Superior temporal gyrus (tissue), 1 donor: Measurements from ENCODE around the gene TMSB10.
A peak's percentile ranks its signal among the peaks of the same experiment; 100 is the strongest.

Source experiments
- DNase-seq: peaks from one replicate; pipeline ENCODE4 v3.0.0-alpha.2; 2016; ENCODE audit errors: extremely low spot score

The TMSB10 gene

DNA sequence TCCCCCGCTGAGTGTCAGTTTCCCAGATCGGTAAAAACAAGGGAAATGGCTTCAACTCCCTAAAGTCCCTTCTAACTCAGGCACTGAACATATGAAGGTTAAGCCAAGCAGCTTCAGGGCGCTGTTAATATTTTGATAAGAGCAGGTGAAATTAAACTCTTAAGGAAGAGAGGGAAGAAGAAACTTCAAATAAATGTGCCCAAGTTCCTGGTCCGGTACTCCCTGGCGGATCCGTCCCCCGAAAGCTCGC lies 25.1 kb upstream of the TMSB10 start:
- no peak for DNase-seq

DNA sequence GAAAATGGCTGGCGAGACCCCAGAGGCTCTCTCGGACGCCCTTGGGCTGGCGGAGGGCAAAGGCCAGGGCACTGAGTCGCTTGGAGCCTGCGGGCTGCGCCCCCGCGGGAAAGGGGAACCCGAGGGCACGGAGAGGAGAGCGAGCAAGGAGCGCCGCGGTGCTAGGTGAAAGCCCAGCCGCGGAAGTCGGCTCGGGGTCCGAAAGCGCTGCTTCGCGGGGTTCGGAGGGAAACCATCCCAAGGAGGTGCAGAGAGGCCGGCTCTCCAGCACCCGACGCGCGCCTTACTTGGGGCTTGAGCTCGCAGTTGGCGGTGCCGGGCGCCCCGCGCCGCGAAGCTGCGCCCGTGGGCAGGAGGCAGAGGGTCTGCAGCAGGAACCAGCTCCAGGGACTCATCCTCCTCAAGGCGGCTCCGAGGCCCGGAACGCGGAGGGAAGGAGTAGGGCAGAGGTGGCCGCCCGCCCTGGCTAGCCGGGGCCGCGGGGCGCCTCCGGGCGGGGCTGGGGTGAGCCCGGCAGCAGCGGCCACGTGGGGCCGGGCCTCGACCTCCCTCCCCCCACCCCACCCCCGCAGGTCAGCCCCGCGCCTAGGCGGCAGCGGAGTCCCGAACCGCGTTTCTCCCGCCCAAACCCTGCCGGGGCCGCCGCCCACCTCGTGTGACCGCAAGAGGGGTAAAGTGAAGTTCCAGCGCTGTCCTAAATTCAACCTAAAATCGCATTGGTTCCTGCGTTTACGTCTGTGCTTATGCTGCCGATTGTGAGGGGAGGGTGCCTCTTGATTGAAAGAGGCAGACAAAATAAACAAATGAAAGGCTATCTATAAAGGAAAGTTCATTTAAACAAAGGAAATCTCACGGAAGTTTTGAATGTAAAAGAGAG lies 24.6 kb upstream of the TMSB10 start, which contains the start of gene TRABD2A:
Gene TRABD2A (minus strand): TSS at position 440 of the 877 bp plus-strand sequence. CDS start 45 bp downstream, at position 395.
- no peak for DNase-seq

DNA sequence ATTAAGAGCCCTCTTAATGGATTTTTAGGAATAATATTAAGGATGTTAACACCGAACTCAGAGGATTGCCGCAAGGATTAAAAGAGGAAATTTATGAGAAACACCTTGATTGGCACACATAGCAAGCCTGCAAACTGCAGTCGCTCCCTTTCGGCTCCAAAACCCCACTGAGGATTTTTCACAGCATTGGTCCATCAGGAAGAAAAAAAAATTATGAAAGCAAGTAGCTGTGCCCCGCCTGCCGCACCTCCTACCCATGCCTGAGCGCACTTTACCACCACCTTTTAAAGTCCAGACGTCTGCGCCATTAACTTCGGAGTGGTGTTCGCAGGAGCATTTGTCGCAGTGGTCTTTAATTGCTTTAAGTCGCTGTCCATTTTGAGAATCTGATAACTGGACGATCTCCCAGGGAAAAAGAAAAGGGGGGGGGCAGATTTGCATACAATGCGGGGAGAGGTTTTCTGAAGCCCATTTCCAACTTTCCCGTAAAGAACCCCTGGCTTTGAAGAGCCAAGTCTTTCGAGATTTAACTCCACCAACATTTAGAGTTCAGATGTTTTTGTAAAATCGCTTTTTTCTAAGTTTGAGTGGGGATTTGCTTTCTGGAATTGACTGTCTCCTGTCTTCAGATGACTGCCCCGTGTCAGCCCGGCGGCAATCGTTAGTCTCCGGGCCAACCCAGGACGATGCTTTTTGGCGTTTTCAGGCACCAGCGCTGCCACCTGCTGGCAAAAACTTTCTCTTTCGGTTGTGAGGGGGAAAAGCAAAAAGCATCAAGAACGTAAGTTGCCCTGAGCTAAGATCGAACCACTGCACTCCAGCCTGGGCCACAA lies 23.7 kb upstream of the TMSB10 start:
- peak; percentile 86 for DNase-seq

DNA sequence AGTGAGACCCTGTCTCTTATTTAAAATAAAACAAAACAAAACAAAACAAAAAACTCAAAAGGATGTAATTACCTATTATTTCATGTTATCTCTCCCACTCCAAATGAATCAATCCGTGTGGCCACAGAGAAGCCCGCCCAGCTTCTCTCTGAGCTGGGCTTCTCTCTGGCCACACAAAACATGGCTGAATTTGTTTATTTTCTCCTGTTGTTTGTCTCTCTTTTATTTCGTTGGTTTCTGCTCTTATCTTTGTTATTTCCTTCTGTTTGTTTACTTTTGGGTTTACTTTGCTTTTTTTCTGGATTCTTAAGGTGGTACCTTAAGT lies 23.1 kb upstream of the TMSB10 start:
- DNase-seq: no peak

DNA sequence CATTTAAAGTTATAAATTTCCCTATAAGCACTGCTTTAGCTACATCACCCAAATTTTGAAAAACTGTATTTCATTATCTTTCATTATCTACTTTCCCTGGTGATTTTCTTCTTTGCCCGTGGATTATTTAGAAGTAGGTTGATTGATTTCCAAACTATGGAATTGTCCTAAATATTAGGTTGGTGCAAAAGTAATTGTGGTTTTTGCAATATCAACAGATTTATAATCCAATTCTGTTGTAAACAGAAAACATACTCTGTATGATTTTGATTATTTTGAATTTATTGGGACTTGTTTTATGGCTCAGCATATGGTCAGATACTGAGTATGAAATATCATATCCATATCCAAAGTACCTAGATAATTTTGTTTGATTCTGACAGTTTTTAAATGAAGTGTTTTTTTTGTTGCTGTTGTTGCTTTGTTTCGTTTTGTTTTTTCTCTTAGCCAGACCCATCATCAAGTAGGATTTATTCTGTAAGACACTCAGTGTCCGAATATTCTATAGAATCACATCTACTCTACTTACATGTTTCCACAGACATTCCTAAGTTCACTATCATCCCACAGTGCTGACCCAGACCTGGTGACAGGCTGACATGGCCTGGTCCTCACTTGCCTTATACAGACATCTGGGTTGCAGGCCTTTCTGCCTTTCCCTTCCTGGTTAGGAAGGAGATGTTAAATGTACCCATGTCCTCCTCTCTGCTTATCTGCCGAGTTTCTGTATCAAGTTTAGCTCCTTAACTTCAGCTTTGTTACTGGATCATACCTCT lies 22.5 kb upstream of the TMSB10 start:
- DNase-seq: no peak

DNA sequence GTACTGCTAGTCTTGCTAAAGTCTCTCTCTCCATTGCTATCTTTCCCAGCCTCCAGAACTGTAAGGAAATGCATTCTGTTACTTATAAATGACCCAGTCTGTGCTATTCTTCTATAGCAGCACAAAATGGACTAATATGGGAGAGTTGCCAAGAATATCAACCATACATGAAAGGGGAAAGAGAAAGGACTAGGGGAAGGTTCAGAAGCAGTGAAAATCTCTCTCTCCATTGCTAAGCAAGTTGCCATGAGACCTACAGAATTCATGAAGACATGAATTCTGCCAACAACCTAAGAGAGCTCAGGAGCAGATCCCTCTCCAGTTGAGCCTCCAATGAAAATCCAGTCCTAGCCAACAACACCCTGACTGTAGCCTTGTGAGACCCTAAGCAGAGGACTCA lies 21.0 kb upstream of the TMSB10 start:
- DNase-seq: no peak

GRCh38 chr2:84885111-84885510 lies 20.3 kb upstream of the TMSB10 start:
- DNase-seq: no peak

DNA sequence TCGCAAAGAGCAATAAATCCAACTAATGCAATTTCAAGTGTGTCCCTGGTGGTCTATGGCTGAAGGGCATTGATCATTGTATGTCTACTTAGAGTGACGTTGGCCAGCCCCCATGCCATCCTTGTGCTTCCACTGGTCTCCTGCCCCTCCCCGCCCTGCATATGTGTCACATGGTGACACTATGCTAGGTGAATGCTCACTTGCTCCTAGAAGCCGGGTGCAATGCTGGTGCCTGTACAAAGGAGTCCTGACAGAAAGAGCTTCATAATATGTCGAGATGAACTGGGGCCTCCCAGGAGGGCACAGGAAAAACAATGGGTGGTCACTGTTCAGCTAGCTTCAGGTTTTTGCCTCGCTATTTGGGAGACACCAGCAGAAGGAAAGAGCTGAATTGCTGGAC lies 18.7 kb upstream of the TMSB10 start:
- DNase-seq: no peak

DNA sequence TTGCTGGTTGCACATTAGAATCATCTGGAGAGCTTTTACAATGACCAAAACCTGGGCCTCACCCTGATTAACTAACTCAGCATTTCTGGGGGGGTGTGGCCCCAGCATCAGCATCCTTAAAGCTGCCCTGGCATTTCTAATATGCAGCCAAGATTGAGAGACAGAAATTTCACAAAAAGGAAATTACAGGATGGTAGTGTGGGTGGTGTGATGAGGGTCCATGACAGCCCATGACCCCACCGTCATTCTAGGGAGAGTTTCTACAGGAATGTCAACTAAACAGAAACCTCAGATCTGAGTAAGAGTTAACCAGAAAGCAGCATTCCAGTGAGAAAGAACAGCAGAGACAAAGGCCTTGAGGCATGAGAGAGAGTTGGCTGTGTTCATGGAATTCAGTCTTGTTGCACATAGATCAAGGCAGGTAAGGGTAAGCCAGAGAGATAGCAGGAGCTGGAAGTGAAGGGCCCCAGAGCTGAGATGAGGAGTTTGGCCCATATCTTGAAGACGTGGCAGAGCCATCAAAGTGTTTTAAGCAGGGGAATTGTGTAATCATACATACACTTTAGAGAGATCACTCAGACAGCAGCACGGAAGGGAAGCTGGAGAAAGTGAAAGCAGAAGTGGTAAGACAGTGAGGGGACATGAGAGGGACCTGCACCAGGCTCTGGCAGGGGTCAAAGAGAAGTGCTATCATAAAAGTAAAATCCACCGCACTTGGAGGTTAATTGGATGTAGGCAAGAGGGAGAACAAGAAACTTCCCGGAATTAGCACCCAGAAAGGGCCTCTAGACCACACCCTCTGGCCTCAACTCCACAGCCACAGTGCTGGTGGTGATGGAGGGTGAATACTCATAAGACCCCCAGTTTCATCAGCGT lies 16.8 kb upstream of the TMSB10 start:
- DNase-seq: no peak

GRCh38 chr2:84889332-84889731 lies 16.1 kb upstream of the TMSB10 start:
- no peak for DNase-seq

DNA sequence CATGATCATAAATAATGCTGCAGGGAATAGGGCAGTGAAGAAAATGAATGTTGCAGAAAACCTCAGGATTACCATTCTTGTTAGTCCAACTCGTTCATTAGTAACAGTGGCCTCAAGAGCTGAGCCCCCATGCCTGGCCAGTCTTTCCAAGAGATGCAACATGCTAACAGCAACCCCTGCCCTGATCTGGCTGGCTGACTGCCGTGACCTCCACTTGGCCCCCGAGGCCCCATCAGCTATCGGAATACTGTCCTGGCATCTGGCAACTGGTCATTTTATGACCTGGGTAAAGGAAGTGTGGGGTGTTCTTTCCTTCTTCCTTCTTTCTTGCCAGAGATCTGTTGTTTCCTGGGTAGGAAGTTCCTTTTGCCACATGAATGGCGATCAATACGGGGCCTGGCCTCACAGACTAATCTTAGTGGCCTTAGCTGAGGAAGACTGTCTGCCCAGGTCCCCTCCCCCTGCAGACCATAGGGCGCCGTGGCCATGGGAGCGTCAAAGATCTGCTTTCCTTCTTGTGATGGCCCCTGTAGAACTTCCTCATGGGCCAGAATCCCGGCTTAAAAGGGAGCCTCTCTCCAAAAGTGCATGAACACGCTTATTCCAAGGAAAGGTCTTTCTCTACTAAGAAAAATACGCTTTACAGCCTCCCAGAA lies 14.0 kb upstream of the TMSB10 start:
- no peak for DNase-seq

DNA sequence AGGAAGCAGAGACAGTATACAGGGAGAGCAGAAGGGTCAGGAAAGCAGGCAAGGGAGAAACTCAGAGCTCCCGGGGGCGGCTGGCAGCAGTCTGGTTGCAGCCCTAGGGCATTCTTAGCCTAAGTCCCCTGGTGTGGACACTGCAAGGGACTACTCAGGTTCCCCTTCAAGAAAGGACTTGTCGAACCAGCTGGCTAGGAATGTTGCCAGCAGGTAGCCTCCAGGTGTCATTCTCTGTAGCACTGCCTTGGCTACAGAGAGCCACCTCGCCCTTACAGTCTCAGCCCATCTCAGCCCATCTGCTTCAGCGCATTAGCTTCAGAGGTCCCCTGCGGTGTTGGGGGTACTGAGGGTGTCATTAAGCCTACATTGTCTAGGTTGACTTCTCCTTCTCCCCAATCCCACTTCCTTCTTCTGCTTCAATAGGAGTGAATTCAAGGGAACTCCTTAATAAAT lies 11.3 kb upstream of the TMSB10 start:
- DNase-seq: no peak

- DNase-seq: no peak
Observed at GRCh38 chr2:84894758-84895520, 10.5 kb upstream of the TMSB10 start.

DNA sequence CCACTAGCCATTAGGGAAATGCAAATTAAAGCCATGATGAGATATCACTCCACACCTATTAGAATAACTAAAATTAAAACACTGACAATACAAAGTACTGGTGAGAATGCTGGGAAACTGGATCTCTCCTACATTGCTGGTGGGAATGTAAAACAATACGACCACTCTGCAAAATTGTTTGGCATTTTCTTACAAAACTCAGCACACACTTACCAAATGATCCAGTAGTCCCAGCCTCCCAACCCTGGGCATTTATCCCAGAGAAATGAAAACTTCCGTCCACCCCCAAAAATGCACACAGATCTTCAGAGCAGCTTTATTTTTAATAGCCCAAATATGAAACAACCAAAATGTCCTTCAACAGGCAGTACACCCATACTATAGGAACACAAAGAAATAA lies 8.9 kb upstream of the TMSB10 start:
- no peak for DNase-seq

DNA sequence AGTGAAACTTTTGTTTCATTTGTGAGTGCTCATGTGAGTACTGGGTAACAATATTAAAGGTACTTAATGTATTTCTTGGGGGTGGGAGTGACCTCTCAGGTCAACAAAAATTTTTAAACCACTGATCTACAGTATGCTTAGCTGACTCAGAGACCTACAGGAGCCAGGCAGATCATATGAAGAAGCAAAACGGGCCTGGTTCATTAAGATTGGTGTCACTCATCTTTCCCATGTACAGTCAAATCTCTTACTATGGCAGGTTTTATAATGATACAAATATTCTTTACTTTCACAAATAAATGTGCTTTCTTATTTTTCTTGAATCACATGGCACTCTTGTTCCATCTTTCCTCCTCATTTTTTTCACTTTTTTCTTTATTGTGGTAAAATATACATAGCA lies 7.7 kb upstream of the TMSB10 start:
- DNase-seq: no peak

DNA sequence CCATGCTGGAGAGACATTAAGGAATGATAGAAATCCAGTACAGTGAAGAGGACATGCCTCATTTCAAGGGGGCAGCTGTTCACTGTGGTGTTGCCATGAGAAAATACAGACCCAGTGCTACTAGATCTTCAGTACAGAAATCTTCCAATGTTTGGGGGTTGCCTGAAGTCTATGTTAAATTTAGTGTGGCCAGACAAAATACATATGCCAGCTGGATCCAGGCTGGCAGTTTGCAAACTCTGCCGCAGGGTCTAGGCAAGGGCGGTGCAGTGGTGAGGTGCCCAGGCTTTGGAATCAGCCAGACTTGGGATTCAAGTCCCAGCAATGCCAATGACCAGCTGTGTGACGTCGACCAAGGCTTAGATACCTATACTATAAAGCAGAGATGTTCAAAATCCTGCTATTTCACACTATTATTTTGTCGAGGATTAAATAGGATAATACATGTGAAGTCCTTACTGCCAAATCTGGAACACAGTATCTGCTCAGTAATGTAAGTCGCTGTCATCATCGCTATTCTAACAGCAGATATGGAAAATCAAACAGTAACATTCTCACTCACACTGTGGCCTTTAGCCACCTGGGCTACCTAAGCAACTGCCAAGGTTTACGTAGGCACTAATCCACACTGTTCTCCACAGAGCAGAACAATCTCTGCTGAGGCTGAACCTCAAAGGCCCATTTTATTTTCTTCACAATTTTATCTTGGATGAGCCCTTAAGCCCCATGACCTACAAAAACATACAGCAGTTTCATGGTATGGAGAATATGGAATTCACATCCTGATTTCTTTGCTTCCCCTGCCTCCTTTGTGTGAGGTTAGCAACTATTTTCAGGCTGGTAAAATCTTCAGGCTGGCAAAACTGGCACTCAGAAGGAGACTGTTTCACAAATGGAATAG lies 5.9 kb upstream of the TMSB10 start:
- no peak for DNase-seq

GRCh38 chr2:84900971-84901370 lies 4.5 kb upstream of the TMSB10 start:
- no peak for DNase-seq

DNA sequence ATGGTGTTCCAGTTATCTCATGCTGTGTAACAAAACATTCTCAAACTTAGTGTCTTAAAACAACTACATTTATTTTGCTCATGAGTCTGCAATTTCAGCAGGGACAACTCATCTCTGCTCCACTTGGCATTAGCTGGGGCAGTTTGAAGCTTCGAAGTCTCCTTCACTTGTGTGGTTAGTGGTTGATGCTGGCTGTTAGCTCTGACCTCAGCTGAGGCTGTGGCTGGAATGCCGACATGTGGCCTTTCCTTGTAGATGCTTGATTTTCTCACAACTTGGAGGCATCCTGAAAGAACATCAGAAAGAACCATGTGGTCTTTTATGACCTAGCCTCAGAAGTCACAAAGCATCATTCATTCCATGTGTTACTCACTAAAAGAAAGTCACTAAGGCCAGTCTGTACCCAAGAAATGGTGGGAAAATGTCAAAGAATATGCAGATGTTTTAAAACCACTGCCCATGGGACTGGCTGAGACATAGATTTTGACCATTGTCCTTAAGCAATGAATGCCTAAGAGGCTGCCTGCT lies 3.8 kb upstream of the TMSB10 start:
- no peak for DNase-seq

DNA sequence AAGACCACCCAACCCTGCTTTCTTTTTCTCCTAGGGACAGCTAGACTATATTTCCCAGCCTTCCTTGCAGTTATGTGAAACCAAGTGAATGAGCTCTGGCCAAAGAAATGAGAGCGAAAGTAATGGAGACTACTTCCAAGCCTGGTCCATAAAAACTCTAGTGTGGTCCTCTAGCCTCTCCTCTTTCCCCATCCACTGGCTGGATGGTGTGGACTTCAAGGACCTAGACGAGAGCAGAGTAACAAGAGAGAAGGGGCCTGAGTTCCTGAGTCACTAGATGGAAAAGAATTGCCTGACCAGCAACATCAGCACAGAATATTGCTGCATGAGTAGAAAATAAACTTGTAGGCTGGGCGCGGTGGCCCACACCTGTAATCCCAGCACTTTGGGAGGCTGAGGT lies 2.9 kb upstream of the TMSB10 start:
- DNase-seq: no peak
